Airway epithelial cell (primary cell): ENCODE results near the gene MYL12A. TPM values are rescaled to one million over a fixed set of nuclear protein-coding genes. Genes with fewer than 3 reads are reported as not detected.

Source experiments
- total RNA-seq: library from RNA; depleted of rRNA; stranded (reverse); fragments of >200 nt; gene quantifications from 2 replicates; pipeline ENCODE4 v1.2.3, GENCODE V29; 2015

MYL12A gene
- 405 and 452 TPM in 2 replicates for total RNA-seq

GRCh38 chr18:3247240-3248061 is at the start of gene MYL12A:
MYL12A (plus strand) TSS chr18:3247801; CDS start chr18:3253248, 5,447 bp downstream.

GRCh38 chr18:3219631-3220335 is 27.8 kb upstream of the MYL12A start, which contains the start of gene MYOM1:
MYOM1 (minus strand) TSS chr18:3219968; CDS start chr18:3215223, 4,745 bp downstream.

GRCh38 chr18:3261373-3262233 is 14.0 kb downstream of the MYL12A start, which contains the start of gene MYL12B:
MYL12B (plus strand) TSS chr18:3262133; CDS start chr18:3272899, 10,766 bp downstream.

Other genes with a start within 250 kb of the MYL12A start
- gene LPIN2, start 234.7 kb upstream of the MYL12A start, total RNA-seq, result 3.6 and 4.4 TPM in 2 replicates
- 0.09 and 0.71 TPM in 2 replicates for gene MYOM1, start 27.8 kb upstream of the MYL12A start, total RNA-seq
- gene MYL12B, start 14.3 kb downstream of the MYL12A start, total RNA-seq, result 394 and 480 TPM in 2 replicates
- 63.9 and 96.2 TPM in 2 replicates for gene TGIF1, start 202.4 kb downstream of the MYL12A start, total RNA-seq